Brain microvascular endothelial cell (primary cell): ENCODE results near the gene ANO6.
A peak's percentile ranks its signal among the peaks of the same experiment; 100 is the strongest.

Experiments used
- DNase-seq: peaks from one replicate; pipeline ENCODE4 v3.0.0-alpha.2; 2020
- H3K27ac ChIP-seq: fragments of 250-450 bp; sonication (Bioruptor Pico); 2 replicates; pipeline ENCODE4 v1.5.1; 2020; ENCODE audit warnings: mild to moderate bottlenecking, moderate library complexity
- H3K27me3 ChIP-seq: fragments of 250-450 bp; sonication (Bioruptor Pico); replicated peaks from 2 replicates; pipeline ENCODE4 v1.5.1; 2020; ENCODE audit warnings: mild to moderate bottlenecking
- H3K36me3 ChIP-seq: fragments of 250-450 bp; sonication (Bioruptor Pico); replicated peaks from 2 replicates; pipeline ENCODE4 v1.5.1; 2020; ENCODE audit warnings: mild to moderate bottlenecking
- H3K4me3 ChIP-seq: 2 replicates; pipeline ENCODE4 v1.5.1; 2011; ENCODE audit warnings: low read depth, mild to moderate bottlenecking, control low read depth, low read length, moderate library complexity
- in situ Hi-C: cut with HindIII; loops from 2 replicates; pipeline ENCODE4 v1.10.0; 2017; ENCODE audit warnings: low sequenced_read_pairs, low pct_ligation_motif_present
- TF ChIP-seq, protein P1 (sequence below): IDR thresholded peaks from 2 replicates; pipeline ENCODE4 v1.5.1; 2011; ENCODE audit warnings: low read depth, mild to moderate bottlenecking, moderate library complexity, low read length, control low read depth, inconsistent platforms; ENCODE audit errors: missing control alignments

Gene ANO6

DNA sequence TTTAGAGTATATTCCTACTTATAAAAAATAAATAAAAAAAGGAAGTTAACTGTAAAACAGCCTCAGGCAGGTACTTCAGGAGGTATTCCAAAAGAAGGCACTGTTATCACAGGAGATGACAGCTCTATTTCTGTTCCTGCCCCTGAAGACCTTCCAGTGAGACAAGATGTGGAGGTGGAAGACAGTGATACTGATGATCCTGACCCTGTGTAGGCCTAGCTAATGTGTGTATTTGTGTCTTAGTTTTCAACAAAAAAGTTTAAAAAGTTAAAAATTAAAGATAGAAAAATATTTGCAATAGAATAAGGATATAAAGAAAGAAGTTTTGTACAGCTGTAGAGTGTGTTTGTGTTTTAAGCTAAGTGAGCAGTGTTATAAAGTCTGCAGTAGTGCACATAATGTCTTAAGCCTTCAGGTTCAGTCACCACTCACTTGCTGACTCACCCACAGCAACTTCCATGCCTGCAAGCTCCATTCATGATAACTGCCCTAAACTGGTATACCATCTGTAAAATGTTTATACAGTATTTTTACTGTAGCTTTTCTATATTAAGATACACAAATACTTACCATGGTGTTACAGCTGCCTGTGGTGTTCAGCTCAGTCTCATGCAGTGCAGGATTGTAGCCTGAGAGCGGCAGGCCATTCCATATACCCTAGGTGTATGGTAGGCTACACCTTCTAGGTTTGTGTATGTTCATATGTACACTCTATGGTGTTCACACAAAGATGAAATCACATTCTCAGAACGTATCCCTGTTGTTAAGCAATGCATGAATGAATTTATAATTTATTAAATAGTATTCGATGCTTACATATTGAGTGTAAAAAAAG is 121.1 kb downstream of the ANO6 start:
- Histone ChIP-seq H3K4me3 (no peak overlapping the region), H3K27ac (peak overlapping the region; percentile 67), H3K27me3 (no peaks in the 10 kb centered on the region), H3K36me3 (no peaks in the 10 kb centered on the region)
- DNase-seq, result peak; percentile 90
- TF ChIP-seq, protein P1, sequence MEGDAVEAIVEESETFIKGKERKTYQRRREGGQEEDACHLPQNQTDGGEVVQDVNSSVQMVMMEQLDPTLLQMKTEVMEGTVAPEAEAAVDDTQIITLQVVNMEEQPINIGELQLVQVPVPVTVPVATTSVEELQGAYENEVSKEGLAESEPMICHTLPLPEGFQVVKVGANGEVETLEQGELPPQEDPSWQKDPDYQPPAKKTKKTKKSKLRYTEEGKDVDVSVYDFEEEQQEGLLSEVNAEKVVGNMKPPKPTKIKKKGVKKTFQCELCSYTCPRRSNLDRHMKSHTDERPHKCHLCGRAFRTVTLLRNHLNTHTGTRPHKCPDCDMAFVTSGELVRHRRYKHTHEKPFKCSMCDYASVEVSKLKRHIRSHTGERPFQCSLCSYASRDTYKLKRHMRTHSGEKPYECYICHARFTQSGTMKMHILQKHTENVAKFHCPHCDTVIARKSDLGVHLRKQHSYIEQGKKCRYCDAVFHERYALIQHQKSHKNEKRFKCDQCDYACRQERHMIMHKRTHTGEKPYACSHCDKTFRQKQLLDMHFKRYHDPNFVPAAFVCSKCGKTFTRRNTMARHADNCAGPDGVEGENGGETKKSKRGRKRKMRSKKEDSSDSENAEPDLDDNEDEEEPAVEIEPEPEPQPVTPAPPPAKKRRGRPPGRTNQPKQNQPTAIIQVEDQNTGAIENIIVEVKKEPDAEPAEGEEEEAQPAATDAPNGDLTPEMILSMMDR, result peak; percentile 14
- in situ Hi-C loops, result no loop called here

DNA sequence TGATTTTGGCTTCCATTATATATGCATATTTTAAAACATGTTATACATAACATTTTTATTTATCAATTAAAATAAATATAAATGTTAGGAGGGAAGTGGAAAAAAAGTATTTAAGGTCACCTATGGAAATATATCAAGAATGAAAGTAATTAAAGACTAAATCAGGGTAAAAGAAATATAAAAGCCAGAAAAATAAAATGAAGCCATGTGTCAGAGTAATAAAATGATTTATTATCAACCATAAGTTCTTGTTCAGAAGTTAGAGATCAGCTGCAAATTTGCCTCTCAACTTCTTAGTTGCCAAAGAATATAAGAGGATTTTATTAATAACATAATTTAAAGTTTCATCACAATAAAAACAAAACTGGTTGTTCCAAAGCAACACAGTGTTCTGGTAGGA is 121.9 kb downstream of the ANO6 start:
- H3K4me3 ChIP-seq, result no peak overlapping the region
- TF ChIP-seq, protein P1, result no peak
- in situ Hi-C loops, result no loop called here
- DNase-seq, result no peak
- H3K27ac ChIP-seq, result no peak overlapping the region
- no peaks in the 10 kb centered on the region for H3K36me3 ChIP-seq
- no peaks in the 10 kb centered on the region for H3K27me3 ChIP-seq

DNA sequence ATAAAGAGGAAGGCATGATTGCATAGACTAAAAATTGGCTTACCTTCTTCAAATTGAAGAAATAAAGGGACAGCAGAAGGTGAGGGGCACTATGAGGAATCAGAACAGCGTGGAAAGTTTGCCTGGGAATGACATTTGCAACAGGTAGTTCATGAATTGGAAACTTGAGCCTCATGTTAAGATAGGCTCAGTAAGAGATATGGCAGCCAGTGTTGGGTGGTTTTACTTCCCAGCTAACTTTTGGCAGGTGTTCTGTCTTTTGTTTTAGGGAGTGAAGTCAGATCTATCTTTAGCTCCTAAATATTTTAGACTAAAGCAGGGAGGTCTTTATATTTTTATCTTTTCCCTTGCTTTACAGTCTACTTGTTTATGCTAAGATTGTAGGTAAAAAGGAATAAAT is 122.4 kb downstream of the ANO6 start:
- in situ Hi-C loops, result no loop called here
- no peak overlapping the region for H3K4me3 ChIP-seq
- H3K36me3 ChIP-seq, result no peaks in the 10 kb centered on the region
- DNase-seq, result no peak
- H3K27me3 ChIP-seq, result no peaks in the 10 kb centered on the region
- H3K27ac ChIP-seq, result no peak overlapping the region
- TF ChIP-seq, protein P1, result no peak

DNA sequence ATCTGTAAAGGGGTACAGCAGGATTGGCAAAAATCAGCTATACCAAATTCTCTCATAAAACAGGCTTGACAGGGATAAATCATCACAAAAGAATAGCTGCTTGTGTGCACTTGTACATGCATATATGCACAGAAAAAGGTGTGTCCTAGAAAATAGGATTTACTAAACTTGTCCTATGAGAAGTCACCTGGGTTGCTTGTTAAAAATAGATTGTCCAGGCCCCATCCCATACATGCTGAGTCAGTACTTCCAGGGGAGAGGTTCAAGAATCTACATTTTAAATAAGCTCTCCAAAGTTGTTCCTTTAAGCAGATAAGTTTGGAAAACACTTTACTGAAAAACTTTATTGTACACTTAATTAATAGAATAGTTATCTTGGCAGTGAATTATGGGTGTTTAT is 123.1 kb downstream of the ANO6 start:
- Histone ChIP-seq H3K27ac (no peak overlapping the region), H3K36me3 (no peaks in the 10 kb centered on the region), H3K4me3 (no peak overlapping the region), H3K27me3 (no peaks in the 10 kb centered on the region)
- TF ChIP-seq, protein P1, result no peak
- no peak for DNase-seq
- in situ Hi-C loops, result no loop called here

DNA sequence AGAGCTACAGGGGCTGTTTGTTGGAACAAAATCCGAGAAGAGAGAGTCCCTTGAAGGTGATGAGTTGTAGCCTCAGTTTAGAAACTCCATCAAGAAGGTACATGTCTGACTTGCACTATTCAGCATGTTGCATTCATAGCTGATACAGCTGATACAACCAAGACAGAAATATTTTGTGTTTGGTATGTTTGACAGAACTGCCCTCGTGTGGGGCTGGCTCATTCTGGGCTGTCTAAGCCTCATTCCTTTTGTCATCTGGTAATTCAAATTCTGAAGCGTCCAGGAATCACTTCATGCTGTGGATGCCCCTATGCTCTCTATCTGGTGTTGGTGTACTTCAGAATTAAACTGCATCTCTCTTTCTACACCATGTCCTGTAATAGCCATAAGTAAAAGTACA is 126.3 kb downstream of the ANO6 start:
- DNase-seq, result no peak
- TF ChIP-seq, protein P1, result no peak
- in situ Hi-C loops, result no loop called here

DNA sequence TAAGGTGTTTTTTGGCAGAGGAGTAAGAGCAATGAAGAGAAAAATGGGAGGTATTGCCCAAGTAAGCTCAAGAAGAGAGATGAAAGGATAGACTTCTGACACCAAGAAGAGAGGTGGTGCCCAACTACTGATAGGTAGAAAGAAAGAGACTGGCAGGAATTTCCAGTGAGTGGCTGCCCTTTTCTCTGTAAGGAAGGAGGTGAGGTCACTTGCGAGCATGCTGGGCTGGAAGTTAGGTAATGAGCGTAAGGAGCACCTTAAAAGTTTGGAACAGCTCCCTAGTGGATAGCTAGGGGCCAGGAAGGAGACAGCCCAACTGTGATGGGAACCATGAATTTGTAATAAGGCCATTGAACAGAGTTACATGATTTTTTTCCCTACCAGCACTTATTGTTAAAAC is 127.0 kb downstream of the ANO6 start:
- DNase-seq, result no peak
- no peak overlapping the region for H3K4me3 ChIP-seq
- in situ Hi-C loops, result no loop called here
- H3K27me3 ChIP-seq, result no peaks in the 10 kb centered on the region
- H3K36me3 ChIP-seq, result no peaks in the 10 kb centered on the region
- TF ChIP-seq, protein P1, result no peak
- no peak overlapping the region for H3K27ac ChIP-seq

More for the DNA sequence above, 126.3 kb downstream of the ANO6 start:
- H3K36me3 ChIP-seq, result no peaks in the 10 kb centered on the region
- H3K4me3 ChIP-seq, result no peak overlapping the region
- H3K27ac ChIP-seq, result no peak overlapping the region
- no peaks in the 10 kb centered on the region for H3K27me3 ChIP-seq
